Amygdala (tissue), 56 donors: ENCODE measurements around the gene VMP1.
A peak's percentile ranks its signal among the peaks of the same experiment; 100 is the strongest.
"Not testable (repeated sequence)": the region's sequence is repeated elsewhere in the genome, so short reads cannot be mapped to it uniquely, and the experiment has no call there.

ENCODE experiments used
- DNase-seq, 56 donors: peaks; one replicate each; lab custom pipeline; 2025; lab: John Stamatoyannopoulos, UW

The VMP1 gene

GRCh38 chr17:59775786-59776350 is 68.4 kb downstream of the VMP1 start:
- DNase-seq: no peak

- DNase-seq: no peak
Measured at GRCh38 chr17:59776577-59776976, 69.1 kb downstream of the VMP1 start.

DNA sequence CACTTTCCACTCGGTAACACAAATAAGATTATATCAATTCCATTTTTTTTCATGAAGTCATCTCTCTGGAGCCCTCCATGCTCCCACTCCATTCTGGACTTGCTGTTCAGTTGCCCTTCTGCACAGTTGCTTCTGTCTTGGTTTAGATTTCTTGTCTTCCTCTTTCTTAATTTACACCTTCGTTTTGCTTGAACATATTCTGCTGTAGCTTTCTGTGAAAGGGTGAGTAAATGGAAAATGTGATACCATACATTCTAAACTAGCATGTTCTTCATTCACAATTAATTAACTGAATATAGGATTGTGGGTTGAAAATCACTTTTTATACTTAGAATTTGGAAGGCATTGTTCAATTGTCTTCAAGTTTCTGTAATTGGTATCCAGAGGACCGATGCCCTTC is 69.6 kb downstream of the VMP1 start:
- no peak for DNase-seq

DNA sequence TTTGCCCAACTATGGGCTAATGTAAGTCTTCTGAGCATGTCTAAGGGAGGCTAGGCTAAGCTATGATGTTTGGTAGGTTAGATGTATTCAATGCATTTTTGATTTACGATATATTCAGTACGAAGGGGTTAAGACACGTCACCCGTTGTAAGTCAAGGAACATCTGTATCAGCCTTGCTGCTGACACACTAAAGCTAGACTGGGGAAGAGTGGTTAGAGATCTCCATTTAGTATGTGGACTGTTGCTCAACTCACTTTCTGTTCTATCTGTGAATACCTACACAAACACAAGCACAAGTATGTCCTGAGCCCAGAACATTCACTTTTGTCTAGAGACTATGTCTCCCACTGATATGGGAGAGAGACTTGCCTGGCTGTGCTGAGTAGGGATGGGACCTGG is 71.5 kb downstream of the VMP1 start:
- DNase-seq: no peak

DNA sequence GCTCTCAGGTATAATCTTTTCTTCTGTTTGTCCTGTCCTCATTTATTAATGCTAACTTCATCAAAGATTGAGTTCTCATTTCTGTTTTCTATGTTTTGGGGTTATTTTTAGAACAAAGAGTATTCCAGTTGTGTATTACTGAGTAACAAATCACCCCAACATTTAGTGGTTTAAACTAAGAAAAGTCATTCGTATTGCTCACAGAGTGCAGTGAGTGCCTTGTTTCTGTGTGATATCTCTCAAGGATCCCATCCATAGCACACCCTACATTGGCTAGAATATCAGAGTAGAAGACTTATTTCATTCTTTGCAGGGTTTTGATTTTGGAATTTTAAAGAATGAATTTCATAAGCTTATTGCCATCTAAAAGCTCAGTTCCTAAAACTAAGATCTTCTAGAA is 72.1 kb downstream of the VMP1 start:
- no peak for DNase-seq

DNA sequence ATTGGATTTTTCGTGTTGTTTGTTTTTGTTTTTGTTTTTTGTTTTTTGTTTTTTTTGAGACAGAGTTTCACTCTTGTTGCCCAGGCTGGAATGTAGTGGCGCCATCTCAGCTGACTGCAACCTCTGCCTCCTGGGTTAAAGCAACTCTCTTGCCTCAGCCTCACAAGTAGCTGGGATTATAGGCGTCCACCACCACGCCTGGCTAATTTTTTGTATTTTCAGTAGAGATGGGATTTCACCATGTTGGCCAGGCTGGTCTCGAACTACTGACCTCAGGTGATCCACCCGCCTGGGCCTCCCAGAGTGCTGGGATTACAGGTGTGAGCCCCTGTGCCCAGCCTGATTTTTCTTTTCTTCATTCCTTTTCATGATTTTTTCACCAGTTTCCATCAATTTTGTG is 73.1 kb downstream of the VMP1 start:
- not testable (repeated sequence) for DNase-seq

- no peak for DNase-seq
Measured at GRCh38 chr17:59783221-59784047, 76.0 kb downstream of the VMP1 start.

- DNase-seq: no peak
Measured at GRCh38 chr17:59785091-59785799, 77.8 kb downstream of the VMP1 start.

DNA sequence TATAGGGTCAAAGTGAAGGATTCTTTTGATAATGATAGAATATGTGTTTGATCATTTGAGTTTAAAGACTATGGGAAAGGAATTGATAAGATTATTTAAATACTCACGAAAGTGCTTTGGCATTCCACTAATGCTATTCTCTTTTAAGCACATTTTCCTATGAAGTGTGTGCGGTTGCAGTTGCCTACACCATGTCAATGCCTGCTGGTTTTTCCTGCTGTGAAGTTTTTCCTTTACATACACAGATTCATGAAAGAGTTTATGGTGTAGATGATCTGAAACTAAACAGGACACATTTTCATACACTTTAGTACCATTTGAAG is 78.7 kb downstream of the VMP1 start:
- no peak for DNase-seq

GRCh38 chr17:59786536-59787319 is 79.3 kb downstream of the VMP1 start:
- DNase-seq: peak in 25 of 56 donors; percentile 1 to 57 (median 10)

- not testable (repeated sequence) for DNase-seq
Measured at GRCh38 chr17:59789849-59790248, 82.4 kb downstream of the VMP1 start.

DNA sequence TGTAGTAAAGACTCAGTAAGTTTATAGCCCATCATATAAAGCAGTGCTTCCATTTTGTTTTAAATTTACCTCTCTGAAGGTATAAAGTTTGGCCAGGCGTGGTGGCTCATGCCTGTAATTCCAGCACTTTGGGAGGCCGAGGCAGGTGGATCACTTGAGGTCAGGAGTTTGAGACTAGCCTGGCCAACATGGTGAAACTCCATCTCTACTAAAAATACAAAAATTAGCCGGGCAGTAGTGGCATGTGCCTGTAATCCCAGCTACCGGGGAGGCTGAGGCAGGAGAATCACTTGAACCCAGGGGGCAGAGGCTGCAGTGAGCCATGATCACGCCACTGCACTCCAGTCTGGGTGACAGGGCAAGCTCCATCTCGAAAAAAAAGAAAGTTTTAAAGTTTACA is 83.0 kb downstream of the VMP1 start:
- DNase-seq: not testable (repeated sequence)

GRCh38 chr17:59790910-59791309 is 83.5 kb downstream of the VMP1 start:
- DNase-seq: no peak

GRCh38 chr17:59791603-59792457 is 84.4 kb downstream of the VMP1 start:
- DNase-seq: no peak

GRCh38 chr17:59792458-59792823 is 85.0 kb downstream of the VMP1 start:
- DNase-seq: not testable (repeated sequence)

DNA sequence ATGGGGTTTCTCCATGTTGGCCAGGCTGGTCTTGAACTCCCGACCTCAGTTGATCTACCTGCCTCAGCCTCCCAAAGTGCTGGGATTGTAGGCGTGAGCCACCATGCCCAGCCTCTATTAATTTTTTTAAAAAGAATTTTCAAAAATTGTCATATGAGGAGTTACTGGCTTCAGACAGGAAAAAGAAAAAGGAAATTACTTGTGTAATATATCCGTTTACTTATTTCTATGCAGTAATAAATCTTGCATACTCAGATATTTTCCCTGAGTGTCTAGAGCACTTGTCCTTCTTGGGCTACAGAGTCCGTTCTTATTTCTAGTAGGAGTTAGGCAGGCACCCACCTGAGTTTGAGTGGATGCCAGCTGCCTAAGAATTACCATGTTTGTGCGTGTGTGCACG is 85.8 kb downstream of the VMP1 start:
- DNase-seq: no peak

DNA sequence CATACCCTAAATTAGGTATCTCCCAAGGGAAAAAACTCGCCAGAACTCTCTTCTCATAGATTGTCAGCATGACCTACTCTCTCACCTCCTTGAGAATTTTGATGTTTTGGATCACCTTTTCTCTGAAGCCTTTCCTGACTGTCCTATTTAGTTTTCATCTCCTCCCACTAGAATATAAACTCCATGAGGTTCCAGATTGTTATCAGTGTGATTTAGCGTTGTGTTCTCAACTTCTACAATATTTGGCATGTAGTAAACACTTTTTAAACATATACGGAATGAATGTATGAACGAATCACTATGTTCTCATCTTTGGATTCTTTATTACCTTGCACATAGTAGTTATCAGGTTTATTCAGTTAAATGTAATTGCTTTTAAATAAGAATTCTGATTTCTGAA is 88.7 kb downstream of the VMP1 start:
- no peak for DNase-seq

GRCh38 chr17:59796785-59797205 is 89.3 kb downstream of the VMP1 start:
- no peak for DNase-seq

DNA sequence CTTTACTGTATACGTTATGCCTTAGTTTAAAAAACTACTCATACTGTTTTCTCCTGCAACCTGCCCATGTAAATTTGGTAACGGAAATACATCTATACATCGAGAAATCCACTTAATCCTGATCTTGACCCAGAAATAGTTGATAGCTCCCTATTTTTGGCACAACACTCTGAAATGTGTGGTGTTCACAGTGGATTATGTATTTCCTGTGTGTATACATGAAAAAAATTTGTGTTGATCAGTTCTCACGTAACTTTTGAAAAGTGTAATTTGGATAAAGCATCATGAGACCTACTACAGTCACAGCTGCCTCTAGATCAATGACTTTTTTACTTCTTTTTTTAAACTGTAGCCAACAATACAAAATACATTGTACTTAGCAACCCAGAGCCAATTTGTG is 90.7 kb downstream of the VMP1 start:
- no peak for DNase-seq

- no peak for DNase-seq
Measured at GRCh38 chr17:59800530-59800942, 93.1 kb downstream of the VMP1 start.
